PC-9 (cell line): ENCODE measurements around the gene CEBPA. TPM values are rescaled to one million over a fixed set of nuclear protein-coding genes. Genes with fewer than 3 reads are reported as not detected.

Experiments used
- BruUV-seq: library from RNA; stranded (reverse); fragments of 400-500 nt; replicated peaks from 2 replicates; lab custom pipeline; 2021; lab: Mats Ljungman, UMichigan
- CTCF ChIA-PET: fragments of 300-600 bp; sonication (Branson Sonifier 250); formaldehyde crosslinking; loops from one replicate; lab custom pipeline; 2022; ENCODE audit warnings: antibody characterized with exemption; lab: Charles Lee
- POLR2A ChIA-PET: fragments of 300-600 bp; sonication (Branson Sonifier 250); formaldehyde crosslinking; loops from one replicate; lab custom pipeline; 2022; ENCODE audit warnings: antibody characterized with exemption; ENCODE audit not compliant: unreplicated experiment; lab: Charles Lee
- DNase-seq, 2 experiments: peaks; one replicate each; pipeline versions ENCODE4 v3.0.0 to v3.0.0-alpha.2; 2015 to 2022; ENCODE audit warnings: mixed read lengths in 1 of 2
- H2AFZ ChIP-seq: fragments of 200-600 bp; sonication (generic); 2 replicates; pipeline ENCODE4 v1.8.1; 2017; ENCODE audit warnings: antibody characterized with exemption
- H3F3A ChIP-seq: fragments of 200-600 bp; sonication (generic); 2 replicates; pipeline ENCODE4 v1.8.1; 2017; ENCODE audit warnings: antibody characterized with exemption, mild to moderate bottlenecking, low read depth; ENCODE audit not compliant: insufficient read depth
- H3K27ac ChIP-seq: fragments of 200-600 bp; sonication (generic); 2 replicates; pipeline ENCODE4 v1.6.1; 2016; ENCODE audit warnings: mixed run types
- H3K27me3 ChIP-seq: fragments of 200-600 bp; sonication (generic); 2 replicates; pipeline ENCODE4 v1.6.1; 2016; ENCODE audit warnings: low read depth, mixed run types; ENCODE audit not compliant: insufficient read depth
- H3K36me3 ChIP-seq: fragments of 200-600 bp; sonication (generic); 2 replicates; pipeline ENCODE4 v1.6.1; 2016; ENCODE audit warnings: low read depth, mixed run types
- H3K4me1 ChIP-seq: fragments of 200-600 bp; sonication (generic); replicated peaks from 2 replicates; pipeline ENCODE4 v1.6.1; 2016; ENCODE audit warnings: mixed run types; ENCODE audit not compliant: insufficient read depth
- H3K4me2 ChIP-seq: fragments of 200-600 bp; sonication (generic); 2 replicates; pipeline ENCODE4 v1.6.1; 2017; ENCODE audit warnings: mixed run types
- H3K4me3 ChIP-seq: fragments of 200-600 bp; sonication (generic); 2 replicates; pipeline ENCODE4 v1.6.1; 2016; ENCODE audit warnings: mixed run types
- H3K79me2 ChIP-seq: fragments of 200-600 bp; sonication (generic); 2 replicates; pipeline ENCODE4 v1.6.1; 2017; ENCODE audit warnings: low read depth, mixed run types
- H3K9me2 ChIP-seq: fragments of 200-600 bp; sonication (generic); 2 replicates; pipeline ENCODE4 v1.8.1; 2017; ENCODE audit warnings: mild to moderate bottlenecking; ENCODE audit not compliant: insufficient read depth
- H3K9me3 ChIP-seq: fragments of 200-600 bp; sonication (generic); 2 replicates; pipeline ENCODE4 v1.8.1; 2016; ENCODE audit warnings: low read depth; ENCODE audit not compliant: insufficient read depth
- H4K20me1 ChIP-seq: fragments of 200-600 bp; sonication (generic); 2 replicates; pipeline ENCODE4 v1.8.1; 2017; ENCODE audit not compliant: insufficient read depth
- CTCF ChIP-seq: fragments of 200-600 bp; sonication (generic); conservative IDR thresholded peaks from 2 replicates; pipeline ENCODE4 v1.6.1; 2017; ENCODE audit warnings: mixed run types, antibody characterized with exemption, mild to moderate bottlenecking, moderate library complexity
- EZH2 ChIP-seq: fragments of 200-600 bp; sonication (generic); IDR thresholded peaks from 2 replicates; pipeline ENCODE4 v1.8.0; 2017; ENCODE audit warnings: antibody characterized with exemption, low read depth
- intact Hi-C: fragments of 100-400 bp; cut with micrococcal nuclease; formaldehyde crosslinking; loops from one replicate; pipeline ENCODE4 v1.10.0; 2022; ENCODE audit not compliant: unreplicated experiment
- total RNA-seq: library from RNA; stranded (reverse); gene quantifications from 2 replicates; pipeline ENCODE4 v1.2.3, GENCODE V29; 2021

The CEBPA gene
- total RNA-seq, 1 experiment from 2014 or later = 8.9 TPM

- no peaks in the 10 kb centered on the region for H4K20me1 ChIP-seq
- CTCF ChIA-PET = no interaction called here
- no peaks in the 10 kb centered on the region for H3K36me3 ChIP-seq
- H3K4me3 ChIP-seq = no peak overlapping the region
- peaks cover 12% of the 10 kb centered on the region for H3K4me1 ChIP-seq
- H3K79me2 ChIP-seq = no peaks in the 10 kb centered on the region
- H3K27me3 ChIP-seq = no peaks in the 10 kb centered on the region
- H2AFZ ChIP-seq = no peak overlapping the region
- no peak overlapping the region for H3K27ac ChIP-seq
- no peaks in the 10 kb centered on the region for H3K9me2 ChIP-seq
- DNase-seq = no peak
- intact Hi-C loops = no loop called here
- H3K9me3 ChIP-seq = no peaks in the 10 kb centered on the region
- TF ChIP-seq EZH2 = no peak
- TF ChIP-seq CTCF = no peak
- H3F3A ChIP-seq = no peaks in the 10 kb centered on the region
- BruUV-seq = no TSS peak
- H3K4me2 ChIP-seq = no peak overlapping the region
- POLR2A ChIA-PET = no interaction called here
Observed at GRCh38 chr19:33277434-33277833, 24.9 kb downstream of the CEBPA start.

- no peak overlapping the region for H3K27ac ChIP-seq
- peaks cover 12% of the 10 kb centered on the region for H3K4me1 ChIP-seq
- H2AFZ ChIP-seq = no peak overlapping the region
- H4K20me1 ChIP-seq = no peaks in the 10 kb centered on the region
- intact Hi-C loops = no loop called here
- ChIA-PET POLR2A (interaction anchor here (0.6 kb wide), 1 partner anchor 98 kb away, joined by 3 read pairs; no protein-coding TSS in a partner anchor), CTCF (no interaction called here)
- H3K4me2 ChIP-seq = no peak overlapping the region
- no peak for DNase-seq
- no TSS peak for BruUV-seq
- TF ChIP-seq CTCF = no peak
- no peak for TF ChIP-seq EZH2
- no peaks in the 10 kb centered on the region for H3K9me2 ChIP-seq
- no peaks in the 10 kb centered on the region for H3K9me3 ChIP-seq
- H3F3A ChIP-seq = no peaks in the 10 kb centered on the region
- H3K36me3 ChIP-seq = no peaks in the 10 kb centered on the region
- H3K27me3 ChIP-seq = no peaks in the 10 kb centered on the region
- no peaks in the 10 kb centered on the region for H3K79me2 ChIP-seq
- H3K4me3 ChIP-seq = no peak overlapping the region
Observed at GRCh38 chr19:33275933-33276619, 26.3 kb downstream of the CEBPA start.

DNA sequence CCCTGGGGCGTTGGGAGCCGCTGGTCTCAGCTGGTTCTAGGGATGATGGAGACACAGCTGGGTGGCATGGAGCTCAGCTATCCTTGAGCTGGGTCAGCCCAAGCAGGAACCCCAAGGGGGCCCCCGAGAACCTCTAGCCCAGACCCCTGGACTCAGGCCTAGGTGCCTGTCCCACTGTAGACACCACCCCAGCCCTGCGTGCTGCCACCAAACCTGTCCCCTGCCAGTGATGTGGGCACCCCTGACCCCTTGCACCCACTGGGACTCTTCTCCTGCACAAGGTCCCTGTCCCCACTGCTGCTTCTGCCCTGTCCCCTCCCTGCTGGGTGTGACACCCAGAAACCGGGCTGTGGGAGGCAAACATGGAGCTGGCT is 26.8 kb downstream of the CEBPA start:
- POLR2A ChIA-PET = interaction anchor here (0.6 kb wide), 1 partner anchor 98 kb away, joined by 3 read pairs; no protein-coding TSS in a partner anchor
- Histone ChIP-seq H3K9me2 (no peaks in the 10 kb centered on the region), H3K27ac (no peak overlapping the region), H3K9me3 (no peaks in the 10 kb centered on the region), H3K4me1 (peaks cover 12% of the 10 kb centered on the region), H3K36me3 (no peaks in the 10 kb centered on the region), H3K27me3 (no peaks in the 10 kb centered on the region), H3F3A (no peaks in the 10 kb centered on the region), H3K79me2 (no peaks in the 10 kb centered on the region), H3K4me3 (no peak overlapping the region), H4K20me1 (no peaks in the 10 kb centered on the region), H2AFZ (no peak overlapping the region), H3K4me2 (no peak overlapping the region)
- CTCF ChIA-PET = no interaction called here
- TF ChIP-seq EZH2 (no peak), CTCF (no peak)
- BruUV-seq = no TSS peak
- DNase-seq = no peak
- intact Hi-C loops = no loop called here
